Keratinocyte (primary cell): ENCODE data around the gene MED15. TPM values are rescaled to one million over a fixed set of nuclear protein-coding genes. Genes with fewer than 3 reads are reported as not detected.

ENCODE experiments used
- DNase-seq: peaks from one replicate; pipeline ENCODE4 v3.0.0-alpha.2; 2011; ENCODE audit warnings: low read depth, missing footprints, low spot score
- FAIRE-seq: peaks from 2 replicates; lab custom pipeline; 2011; peaks lifted over from hg19 to GRCh38; lab: Jason Lieb, UNC
- H2AFZ ChIP-seq: 2 replicates; pipeline ENCODE4 v1.6.0; 2012; ENCODE audit warnings: low read length, control low read depth, inconsistent platforms; ENCODE audit not compliant: control insufficient read depth
- H3K27ac ChIP-seq: 2 replicates; pipeline ENCODE4 v1.5.1; 2011; ENCODE audit warnings: low read length; ENCODE audit not compliant: control insufficient read depth, insufficient read depth
- H3K27me3 ChIP-seq: 3 replicates; pipeline ENCODE4 v1.6.0; 2011; ENCODE audit warnings: low read length; ENCODE audit not compliant: control insufficient read depth, insufficient read depth; ENCODE audit errors: extremely low read depth
- H3K36me3 ChIP-seq, 2 experiments: 2 replicates in 1 of 2; 3 replicates in 1 of 2; pipeline ENCODE4 v1.5.1; 2011; ENCODE audit warnings: low read length in 2 of 2, mild to moderate bottlenecking in 1 of 2; ENCODE audit not compliant: control insufficient read depth in 2 of 2, insufficient read depth in 2 of 2; ENCODE audit errors: extremely low read depth in 1 of 2
- H3K4me1 ChIP-seq: 3 replicates; pipeline ENCODE4 v1.5.1; 2011; ENCODE audit warnings: low read length; ENCODE audit not compliant: control insufficient read depth, insufficient read depth; ENCODE audit errors: extremely low read depth
- H3K4me2 ChIP-seq: 3 replicates; pipeline ENCODE4 v1.6.0; 2011; ENCODE audit warnings: low read depth, low read length; ENCODE audit not compliant: control insufficient read depth, insufficient read depth; ENCODE audit errors: extremely low read depth
- H3K4me3 ChIP-seq, 3 experiments: fragments of 200-600 bp in 1 of 3; sonication (generic) in 1 of 3; 2 replicates in 2 of 3; 3 replicates in 1 of 3; pipeline ENCODE4 v1.5.1; 2011 to 2016; ENCODE audit warnings: low read length in 3 of 3, mild to moderate bottlenecking in 3 of 3, control low read depth in 2 of 3, inconsistent platforms in 1 of 3, low read depth in 1 of 3, mixed read lengths in 1 of 3, mixed run types in 1 of 3, moderate library complexity in 1 of 3; ENCODE audit not compliant: control insufficient read depth in 2 of 3, insufficient read depth in 2 of 3; ENCODE audit errors: extremely low read depth in 1 of 3
- H3K79me2 ChIP-seq: 2 replicates; pipeline ENCODE4 v1.6.0; 2012; ENCODE audit warnings: low read length; ENCODE audit not compliant: control insufficient read depth, insufficient read depth
- H3K9ac ChIP-seq: 3 replicates; pipeline ENCODE4 v1.6.0; 2011; ENCODE audit warnings: low read length; ENCODE audit not compliant: control insufficient read depth, insufficient read depth; ENCODE audit errors: extremely low read depth
- H3K9me1 ChIP-seq: 3 replicates; pipeline ENCODE4 v1.6.0; 2011; ENCODE audit warnings: low read length; ENCODE audit not compliant: control insufficient read depth, insufficient read depth; ENCODE audit errors: extremely low read depth
- H3K9me3 ChIP-seq: 2 replicates; pipeline ENCODE4 v1.5.1; 2012; ENCODE audit warnings: low read depth, low read length; ENCODE audit not compliant: control insufficient read depth
- H4K20me1 ChIP-seq: 3 replicates; pipeline ENCODE4 v1.6.0; 2011; ENCODE audit warnings: low read length; ENCODE audit not compliant: control insufficient read depth, insufficient read depth; ENCODE audit errors: extremely low read depth
- CTCF ChIP-seq, 3 experiments: IDR thresholded peaks in 1 of 3; conservative IDR thresholded peaks in 1 of 3; optimal IDR thresholded peaks in 1 of 3; 2 replicates in 2 of 3; 3 replicates in 1 of 3; pipeline versions ENCODE3 to v1.5.1; 2011; ENCODE audit warnings: low read length in 3 of 3, mild to moderate bottlenecking in 3 of 3, moderate library complexity in 2 of 3, control low read depth in 1 of 3, inconsistent platforms in 1 of 3; ENCODE audit not compliant: insufficient read depth in 2 of 3; ENCODE audit errors: extremely low read depth in 1 of 3
- EZH2 ChIP-seq: IDR thresholded peaks from one replicate; pipeline ENCODE4 v1.6.1; 2012; ENCODE audit warnings: inconsistent platforms, mild to moderate bottlenecking, low read length, moderate library complexity
- dilution Hi-C: fragments of 300-500 bp; cut with MboI; formaldehyde crosslinking; loops from one replicate; pipeline ENCODE4 v1.7.0; 2020; ENCODE audit warnings: low sequenced_read_pairs; ENCODE audit not compliant: extremely low pct_ligation_motif_present
- polyA plus RNA-seq, 5 experiments: library from polyadenylated mRNA; depleted of rRNA in 3 of 5; stranded (reverse) in 3 of 5; stranded (forward) in 1 of 5; unstranded in 1 of 5; fragments of >200 nt; gene quantifications; 1 replicate in 1 of 5; 2 replicates in 3 of 5; 3 replicates in 1 of 5; pipeline versions ENCODE4 v1.2.1 to v1.2.3, GENCODE V29; 2011 to 2012; ENCODE audit warnings: missing spikeins in 2 of 5, low read depth in 1 of 5, low replicate concordance in 1 of 5

The MED15 gene
- polyA plus RNA-seq, 1 donor (not counting 4 experiments of a cell fraction or from before 2014, with no cell fraction given), result 24.9 TPM

- TF ChIP-seq EZH2 (no peak), CTCF (optimal IDR thresholded peaks at IDR 0.05 in 1 of 3, IDR thresholded peaks at IDR 0.05 in 1 of 3, conservative IDR thresholded peaks at IDR 0.05 in 1 of 3; ENCODE audit: extremely low read depth in 1 of 3, insufficient read depth in 2 of 3, low read length in 3 of 3) (peak; percentile 76 to 79 (median 77))
- Histone ChIP-seq H3K9ac (no peak overlapping the region), H3K27me3 (no peaks in the 10 kb centered on the region), H4K20me1 (peaks cover 31% of the 10 kb centered on the region), H3K4me1 (peaks cover 34% of the 10 kb centered on the region), H3K4me3 (no peak overlapping the region), H2AFZ (no peak overlapping the region), H3K79me2 (peaks cover 33% of the 10 kb centered on the region), H3K9me3 (no peaks in the 10 kb centered on the region), H3K9me1 (peaks cover 9% of the 10 kb centered on the region), H3K36me3 (peaks cover 51 to 65% of the 10 kb centered on the region in 2 experiments), H3K4me2 (no peak overlapping the region), H3K27ac (no peak overlapping the region)
- FAIRE-seq (no peak), DNase-seq (no peak)
- dilution Hi-C loops, result no loop called here
Measured at GRCh38 chr22:20571531-20572007, 64.2 kb downstream of the MED15 start.

- FAIRE-seq, result no peak
Measured at GRCh38 chr22:20572132-20572802, 64.9 kb downstream of the MED15 start.

More at GRCh38 chr22:20572132-20572802, 64.9 kb downstream of the MED15 start:
- TF ChIP-seq EZH2, result no peak
- TF ChIP-seq CTCF (optimal IDR thresholded peaks at IDR 0.05 in 1 of 3, IDR thresholded peaks at IDR 0.05 in 1 of 3, conservative IDR thresholded peaks at IDR 0.05 in 1 of 3; ENCODE audit: extremely low read depth in 1 of 3, insufficient read depth in 2 of 3, low read length in 3 of 3), result no peak
- Histone ChIP-seq H3K9ac (no peak overlapping the region), H3K79me2 (peaks cover 35% of the 10 kb centered on the region), H3K4me3 (no peak overlapping the region), H3K36me3 (peaks cover 54 to 65% of the 10 kb centered on the region in 2 experiments), H3K27ac (no peak overlapping the region), H3K4me2 (no peak overlapping the region), H2AFZ (no peak overlapping the region), H3K9me3 (no peaks in the 10 kb centered on the region), H3K4me1 (peaks cover 27% of the 10 kb centered on the region), H4K20me1 (peaks cover 24% of the 10 kb centered on the region), H3K27me3 (no peaks in the 10 kb centered on the region), H3K9me1 (peaks cover 7% of the 10 kb centered on the region)
- dilution Hi-C loops, result no loop called here
- DNase-seq, result no peak
